CD4-positive, alpha-beta T cell treated with Interleukin-12 subunit alpha and Interleukin-12 subunit beta, for 1 hour (primary cell): ENCODE data around the gene CD80.

Source experiments
- DNase-seq: peaks from one replicate; pipeline ENCODE4 v3.0.0-alpha.2; 2020

CD80 gene

GRCh38 chr3:119492128-119492527 lies 67.3 kb downstream of the CD80 start:
- no peak for DNase-seq

GRCh38 chr3:119490153-119490552 lies 69.3 kb downstream of the CD80 start:
- DNase-seq = no peak

GRCh38 chr3:119485563-119485962 lies 73.9 kb downstream of the CD80 start:
- DNase-seq = no peak

GRCh38 chr3:119483101-119483500 lies 76.3 kb downstream of the CD80 start:
- no peak for DNase-seq

- no peak for DNase-seq
Measured at GRCh38 chr3:119481079-119481478, 78.3 kb downstream of the CD80 start.
